Hematopoietic multipotent progenitor cell (in vitro differentiated cells): ENCODE results near the gene WNT7A. TPM values are rescaled to one million over a fixed set of nuclear protein-coding genes. Genes with fewer than 3 reads are reported as not detected.
A peak's percentile ranks its signal among the peaks of the same experiment; 100 is the strongest.

Source experiments
- DNase-seq, 3 donors: peaks; one replicate each; pipeline ENCODE4 v3.0.0-alpha.2; 2011 to 2015; ENCODE audit warnings: low read depth in 2 of 3, low spot score in 2 of 3
- total RNA-seq: library from RNA; depleted of rRNA; stranded (reverse); fragments of >200 nt; gene quantifications from one replicate; pipeline ENCODE4 v1.2.3, GENCODE V29; 2012

Gene WNT7A
- total RNA-seq, 1 donor = not detected

DNA sequence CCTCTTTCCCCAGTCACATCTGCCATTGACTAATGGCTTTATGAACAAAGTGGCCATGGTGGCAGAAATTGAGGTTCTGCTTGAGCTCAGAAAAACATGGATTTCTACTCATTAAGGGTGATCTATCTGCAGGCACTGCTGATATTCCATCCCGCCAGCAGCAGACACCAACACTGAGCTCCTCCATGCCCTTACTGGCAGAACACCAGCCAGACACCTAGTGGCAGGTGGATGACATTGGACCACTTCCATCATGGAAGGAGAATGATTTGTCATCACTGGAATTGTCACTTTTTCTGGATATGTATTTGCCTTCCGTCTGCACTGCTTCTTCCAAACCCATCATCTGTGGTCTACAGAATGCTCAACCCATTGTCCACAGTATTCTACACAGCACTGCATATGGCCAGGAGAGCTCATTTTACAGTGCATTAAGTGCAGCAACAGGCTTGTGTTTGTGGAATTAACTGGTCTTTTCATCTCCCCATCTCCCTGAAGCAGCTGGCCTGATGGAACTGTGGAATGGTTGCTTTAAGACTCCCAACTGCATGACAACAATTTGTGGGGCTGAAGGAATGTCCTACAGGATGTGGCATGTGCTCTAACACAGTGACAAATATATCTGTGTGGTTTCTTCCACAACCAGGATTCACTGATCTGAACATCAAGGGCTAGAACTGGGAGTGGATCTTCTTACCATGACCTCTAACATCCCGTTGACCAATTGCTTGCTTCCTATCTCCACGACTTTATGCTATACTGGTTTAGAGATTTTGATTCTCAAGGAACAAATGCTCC lies 103.4 kb downstream of the WNT7A start:
- no peak for DNase-seq

DNA sequence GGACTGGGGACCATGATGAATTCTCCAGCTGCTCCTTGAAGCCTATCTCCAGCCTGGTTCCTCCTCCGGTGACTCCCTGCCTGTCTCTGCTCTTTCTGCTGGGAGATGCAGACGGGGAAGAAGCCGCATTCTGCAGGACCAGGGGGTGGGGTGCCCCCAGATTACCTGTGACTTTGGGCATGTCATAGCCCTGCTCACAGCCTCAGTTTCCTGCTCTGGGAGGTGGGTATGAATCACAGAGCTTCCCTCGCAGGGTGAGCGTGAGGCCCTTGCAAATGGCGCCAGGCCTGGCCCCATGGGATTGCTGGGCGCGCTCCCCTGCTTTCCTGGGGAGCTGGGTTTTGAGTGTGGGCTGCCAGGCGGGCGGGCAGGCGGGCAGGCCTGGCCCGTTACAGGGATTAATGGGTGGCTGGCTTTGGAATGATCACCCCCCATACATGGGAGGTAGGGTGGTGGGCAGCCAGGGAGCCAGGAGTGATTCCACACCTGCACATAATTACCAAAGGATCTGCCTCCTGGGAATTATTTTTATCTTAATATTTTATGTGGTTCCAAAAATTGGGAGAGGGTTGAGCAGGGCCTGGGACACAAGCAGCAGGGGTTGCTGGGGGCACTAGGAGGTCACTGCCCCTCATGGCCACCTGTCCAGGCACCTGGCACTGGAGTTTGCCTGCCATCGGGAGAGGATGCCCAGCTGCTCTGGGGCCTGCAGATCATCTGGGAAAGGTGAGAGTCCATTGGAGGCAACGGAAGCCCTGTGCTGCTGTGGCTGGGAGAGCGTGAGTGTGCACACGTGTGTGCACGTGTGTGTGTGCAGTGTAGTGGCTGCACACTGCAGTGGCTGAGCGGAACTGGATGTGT lies 106.8 kb downstream of the WNT7A start:
- no peak for DNase-seq

DNA sequence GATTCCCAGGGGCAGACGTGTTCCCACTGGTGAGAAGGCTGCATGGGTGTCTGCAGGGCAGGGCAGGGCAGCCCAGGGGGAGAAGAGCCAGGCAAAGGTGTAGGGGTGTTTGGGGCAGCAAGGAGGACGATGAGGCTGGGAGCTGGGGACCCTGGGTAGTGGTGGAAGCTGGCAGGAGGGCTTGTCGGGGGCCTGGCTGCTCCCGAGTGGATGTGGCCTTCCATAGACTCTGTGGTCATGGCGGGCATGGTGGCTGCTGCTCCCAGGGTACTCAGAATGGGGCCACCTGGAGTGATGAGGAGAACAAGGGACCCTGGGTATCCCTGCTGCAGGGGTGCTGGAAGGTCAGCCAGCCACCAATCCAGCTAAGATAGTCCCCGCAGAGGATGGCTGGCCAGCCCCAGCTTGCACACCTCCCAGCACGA lies 107.5 kb downstream of the WNT7A start:
- no peak for DNase-seq

DNA sequence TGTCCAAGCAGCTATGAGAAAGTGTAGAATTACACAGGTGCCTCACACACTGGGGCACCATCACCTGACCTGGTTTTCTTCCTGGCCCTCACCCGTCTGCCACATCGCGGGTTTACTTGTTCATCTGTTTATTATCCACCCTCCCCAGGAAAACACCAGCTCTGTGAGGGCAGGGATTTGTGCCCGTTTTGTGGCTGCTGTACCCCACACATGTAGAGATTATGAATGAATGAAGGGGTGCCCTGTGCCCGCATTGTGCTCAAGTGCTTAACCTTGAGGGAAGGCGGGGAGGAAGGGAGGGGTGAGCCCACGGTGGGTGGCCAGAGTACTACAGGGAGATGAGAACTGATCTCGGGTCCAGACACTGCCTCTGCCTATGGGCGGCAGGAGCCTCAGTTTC lies 108.4 kb downstream of the WNT7A start:
- DNase-seq = no peak

DNA sequence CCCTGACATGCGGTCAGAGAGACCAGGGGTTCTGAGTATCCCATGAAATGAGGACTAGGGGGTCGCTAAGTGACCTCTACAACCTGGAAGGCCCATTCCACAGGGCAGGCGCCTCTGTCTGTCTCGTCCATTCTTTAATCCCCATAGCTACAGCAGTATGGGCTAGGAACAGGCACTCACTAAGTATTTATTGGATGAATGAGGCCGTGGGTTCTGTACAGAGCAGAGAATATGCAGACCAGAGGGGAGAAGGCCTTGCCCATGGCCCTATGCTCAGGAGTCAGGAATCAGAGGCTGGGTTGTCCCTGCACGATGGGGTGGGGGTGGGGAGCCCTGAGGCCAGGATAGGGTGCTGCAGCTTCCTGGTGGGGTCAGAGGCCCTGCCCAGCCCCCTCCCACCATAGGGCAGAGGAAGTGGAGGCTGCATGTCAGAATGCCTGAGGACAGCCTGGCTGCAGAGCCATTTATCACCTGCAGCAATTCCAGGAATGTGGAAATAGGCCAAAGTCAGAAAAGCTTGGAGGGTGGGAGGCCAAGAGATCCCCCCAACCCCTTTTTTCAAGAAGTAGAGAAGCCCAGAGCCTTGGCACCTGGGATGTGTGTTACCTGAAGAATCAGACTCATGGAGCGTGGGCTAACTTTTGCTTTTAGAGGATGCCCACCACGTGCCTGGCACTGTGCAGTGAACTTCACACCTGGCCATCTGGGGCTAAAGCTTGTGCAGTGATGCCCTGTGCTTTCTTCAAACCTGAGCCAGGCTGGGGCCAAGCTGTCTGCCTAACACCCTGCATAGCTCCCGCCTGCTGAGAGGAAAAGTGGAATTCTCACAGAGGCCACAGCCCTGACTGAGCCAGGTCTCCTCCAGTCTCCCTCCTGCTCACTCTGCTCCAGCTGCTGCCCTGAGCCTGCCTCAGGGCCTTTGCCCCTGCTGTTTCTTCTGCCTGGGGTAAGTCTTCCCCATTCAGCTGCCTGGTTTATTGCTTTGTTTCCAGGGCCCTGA lies 109.4 kb downstream of the WNT7A start:
- peak in 1 of 3 donors; percentile 38 for DNase-seq

DNA sequence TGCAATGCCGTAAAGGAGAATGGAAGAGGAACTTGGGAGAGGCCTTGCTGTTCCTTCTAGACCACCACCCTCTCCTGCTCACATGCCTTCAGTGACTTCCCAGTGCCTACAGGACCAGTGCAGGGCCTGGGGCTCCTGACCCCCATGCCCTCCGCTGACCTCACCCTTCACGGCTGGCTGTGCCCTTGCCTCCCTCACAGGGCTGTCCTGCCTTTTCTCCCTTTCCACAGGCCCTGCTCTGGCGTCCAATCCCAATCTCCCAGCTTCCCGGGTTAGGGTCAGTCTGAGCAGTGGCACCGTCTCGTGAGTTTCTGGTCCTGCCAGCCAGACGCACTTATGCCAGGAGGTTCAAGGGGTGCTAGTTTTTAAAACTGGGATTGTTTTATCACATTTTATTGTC lies 110.4 kb downstream of the WNT7A start:
- DNase-seq = no peak

DNA sequence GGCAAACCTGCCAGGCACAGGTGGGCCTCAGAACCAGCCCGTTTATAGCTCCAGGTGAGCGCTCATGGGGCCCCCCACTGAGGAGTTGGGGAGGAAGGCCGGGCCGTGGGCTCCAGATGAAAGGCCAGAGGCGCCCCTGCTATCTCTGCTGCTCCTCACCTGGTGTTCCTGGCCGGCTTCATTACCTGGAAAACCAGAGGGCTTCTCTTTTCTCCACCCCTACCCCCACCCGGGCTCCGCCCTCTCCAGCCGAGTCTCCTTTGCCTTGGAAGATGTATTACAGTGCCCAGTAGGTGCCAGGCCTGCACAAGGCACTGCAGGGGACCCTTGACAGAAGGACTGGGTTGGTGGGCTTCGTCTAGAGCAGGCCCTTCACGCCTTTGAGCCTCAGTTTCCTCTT lies 111.4 kb downstream of the WNT7A start:
- no peak for DNase-seq

DNA sequence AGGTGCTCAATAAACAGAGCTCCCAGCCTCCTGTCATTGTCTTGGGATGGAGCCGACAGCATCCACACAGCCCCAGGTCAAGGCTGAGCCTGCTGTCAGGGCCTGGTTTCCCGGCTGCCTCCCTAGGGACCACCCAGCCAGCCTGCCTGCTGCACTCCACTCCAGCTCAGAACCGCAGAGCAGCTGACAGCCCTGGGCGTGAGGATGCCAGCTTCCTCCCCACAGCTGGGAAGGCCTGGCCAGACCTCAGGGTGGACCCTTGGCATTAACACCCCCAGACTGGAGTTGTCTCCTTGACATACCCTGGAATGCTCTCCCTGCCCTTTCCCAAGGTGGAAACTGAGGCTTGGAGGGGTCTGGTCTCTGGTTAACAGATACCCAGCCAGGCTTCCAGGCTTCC lies 112.0 kb downstream of the WNT7A start:
- no peak for DNase-seq

DNA sequence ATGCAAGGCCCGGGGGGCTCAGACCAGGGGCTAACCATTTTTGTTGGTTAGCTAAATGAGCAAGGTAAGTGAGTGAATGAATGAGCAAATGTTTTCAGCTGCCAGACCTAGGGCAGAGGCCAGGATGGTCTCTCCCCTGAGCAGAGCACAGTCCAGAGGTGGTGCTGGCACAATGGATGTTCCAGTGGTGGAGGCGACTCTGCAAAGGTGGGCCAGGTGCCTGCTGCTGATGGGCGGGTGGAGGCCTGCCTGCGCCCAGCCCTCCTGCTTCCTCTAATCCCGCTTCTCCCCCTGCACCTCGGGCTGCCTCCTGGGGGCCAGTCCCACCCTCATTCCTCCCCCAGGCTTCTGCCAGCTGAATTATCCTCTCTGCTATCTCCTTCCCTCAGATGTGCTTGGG lies 112.8 kb downstream of the WNT7A start:
- DNase-seq = no peak

Other genes with a start within 250 kb of the WNT7A start
- gene CHCHD4, start 244.8 kb upstream of the WNT7A start, total RNA-seq = 6.7 TPM
- gene TMEM43, start 245.0 kb upstream of the WNT7A start, total RNA-seq = 189 TPM